Posterior cingulate gyrus (tissue), 11 donors: Measurements from ENCODE around the gene PADI6.
A peak's percentile ranks its signal among the peaks of the same experiment; 100 is the strongest.

ENCODE experiments used
- DNase-seq, 10 donors: peaks; one replicate each; pipeline versions ENCODE4 v3.0.0 to v3.0.0-alpha.2; 2020 to 2021; ENCODE audit warnings: mixed read lengths in 3 of 10
- intact Hi-C: fragments of 100-400 bp; cut with DNase I; formaldehyde crosslinking; loops from one replicate; pipeline ENCODE4 v1.15.1; 2023

PADI6 gene

GRCh38 chr1:17427696-17428660 is 56.0 kb downstream of the PADI6 start:
- intact Hi-C loops: loop anchor here (10.0 kb wide), 1 partner anchor 177 kb away; no protein-coding TSS in a partner anchor
- no peak for DNase-seq

- no peak for DNase-seq
- intact Hi-C loops: loop anchor here (10.0 kb wide), 1 partner anchor 176 kb away; no protein-coding TSS in a partner anchor
These were observed 57.2 kb downstream of the PADI6 start for GRCh38 chr1:17429183-17429582.

GRCh38 chr1:17432412-17432811 is 60.4 kb downstream of the PADI6 start:
- intact Hi-C loops: no loop called here
- DNase-seq: peak in 1 of 10 donors; percentile 32

- peak in 1 of 10 donors; percentile 44 for DNase-seq
- intact Hi-C loops: no loop called here
These were observed 61.3 kb downstream of the PADI6 start for GRCh38 chr1:17433261-17433660.

GRCh38 chr1:17434016-17434415 is 62.0 kb downstream of the PADI6 start:
- DNase-seq: peak in 1 of 10 donors; percentile 47
- intact Hi-C loops: no loop called here

GRCh38 chr1:17434601-17435000 is 62.6 kb downstream of the PADI6 start:
- DNase-seq: peak in 1 of 10 donors; percentile 35
- intact Hi-C loops: no loop called here

GRCh38 chr1:17436380-17437174 is 64.6 kb downstream of the PADI6 start:
- intact Hi-C loops: loop anchor here (5.0 kb wide), 1 partner anchor 379 kb away; no protein-coding TSS in a partner anchor
- DNase-seq: peak in 1 of 10 donors; percentile 5

GRCh38 chr1:17437260-17437579 is 65.2 kb downstream of the PADI6 start:
- peak in 1 of 10 donors; percentile 25 for DNase-seq
- intact Hi-C loops: loop anchor here (5.0 kb wide), 1 partner anchor 380 kb away; no protein-coding TSS in a partner anchor

- intact Hi-C loops: loop anchor here (5.0 kb wide), 1 partner anchor 380 kb away; no protein-coding TSS in a partner anchor
- DNase-seq: peak in 3 of 10 donors; percentile 55 to 68 (median 66)
These were observed 65.8 kb downstream of the PADI6 start for GRCh38 chr1:17437580-17438317.

GRCh38 chr1:17438318-17439249 is 66.6 kb downstream of the PADI6 start:
- intact Hi-C loops: loop anchor here (1.0 to 5.0 kb wide), 2 partner anchors 19 to 381 kb away; no protein-coding TSS in a partner anchor
- peak; percentile 52 to 93 (median 57) for DNase-seq

GRCh38 chr1:17439250-17440073 is 67.5 kb downstream of the PADI6 start, which contains the start of gene RCC2:
Gene RCC2, minus strand, starts transcription at chr1:17439677. Its CDS starts 1,163 bp downstream, at chr1:17438514.
- intact Hi-C loops: loop anchor here (1.0 to 5.0 kb wide), 2 partner anchors 20 to 382 kb away; no protein-coding TSS in a partner anchor
- DNase-seq: peak; percentile 25 to 96 (median 69)

- intact Hi-C loops: no loop called here
- DNase-seq: peak in 1 of 10 donors; percentile 37
These were observed 68.3 kb downstream of the PADI6 start for GRCh38 chr1:17440074-17440826.

- DNase-seq: no peak
- intact Hi-C loops: no loop called here
These were observed 68.8 kb downstream of the PADI6 start for GRCh38 chr1:17440827-17441168.

- DNase-seq: peak in 1 of 10 donors; percentile 32
- intact Hi-C loops: no loop called here
These were observed 69.4 kb downstream of the PADI6 start for GRCh38 chr1:17441265-17441992.

- intact Hi-C loops: no loop called here
- DNase-seq: peak in 1 of 10 donors; percentile 1
These were observed 70.0 kb downstream of the PADI6 start for GRCh38 chr1:17441993-17442357.

GRCh38 chr1:17442841-17443240 is 70.8 kb downstream of the PADI6 start:
- peak in 1 of 10 donors; percentile 6 for DNase-seq
- intact Hi-C loops: no loop called here
